ENCODE results near the gene HYLS1. TPM values are rescaled to one million over a fixed set of nuclear protein-coding genes. Genes with fewer than 3 reads are reported as not detected.
"Not testable (repeated sequence)": the region's sequence is repeated elsewhere in the genome, so short reads cannot be mapped to it uniquely, and the experiment has no call there.

HYLS1 gene, protein sequence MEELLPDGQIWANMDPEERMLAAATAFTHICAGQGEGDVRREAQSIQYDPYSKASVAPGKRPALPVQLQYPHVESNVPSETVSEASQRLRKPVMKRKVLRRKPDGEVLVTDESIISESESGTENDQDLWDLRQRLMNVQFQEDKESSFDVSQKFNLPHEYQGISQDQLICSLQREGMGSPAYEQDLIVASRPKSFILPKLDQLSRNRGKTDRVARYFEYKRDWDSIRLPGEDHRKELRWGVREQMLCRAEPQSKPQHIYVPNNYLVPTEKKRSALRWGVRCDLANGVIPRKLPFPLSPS
- 1 to 10 TPM; 3.3 to 5.3 TPM for total RNA-seq
- long read RNA-seq, partial matches to known transcripts: 0 of 8 reads
- long read RNA-seq, other reads (novel, unspliced or antisense): 5 of 8 reads

GRCh38 chr11:125887373-125888324 lies at the start of gene HYLS1:
Gene HYLS1, plus strand, starts transcription at chr11:125887668. Its CDS starts 11,701 bp downstream, at chr11:125899369.
- DNase-seq (peak; percentile 96), ATAC-seq (peak; percentile 99)
- intact Hi-C loops (cut with DNase I): no loop called here

GRCh38 chr11:125842321-125842948 lies 45.0 kb upstream of the HYLS1 start:
- DNase-seq (no peak), ATAC-seq (no peak)
- intact Hi-C loops (cut with DNase I): no loop called here

DNA sequence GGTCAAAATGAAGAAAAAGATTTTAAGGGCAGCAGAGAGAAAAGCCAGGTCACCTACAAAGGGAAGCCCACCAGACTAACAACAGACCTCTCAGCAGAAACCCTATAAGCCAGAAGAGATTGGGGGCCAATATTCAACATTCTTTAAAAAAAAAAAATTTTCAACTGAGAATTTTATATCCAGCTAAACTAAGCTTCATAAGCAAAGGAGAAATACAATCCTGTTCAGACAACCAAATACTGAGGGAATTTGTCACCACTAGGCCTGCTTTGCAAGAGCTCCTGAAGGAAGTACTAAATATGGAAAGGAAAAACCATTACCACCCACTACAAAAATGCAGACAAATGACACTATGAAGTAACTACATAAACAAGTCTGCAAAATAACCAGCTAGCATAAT lies 41.3 kb upstream of the HYLS1 start:
- intact Hi-C loops (cut with DNase I): no loop called here
- DNase-seq (no peak), ATAC-seq (no peak)

DNA sequence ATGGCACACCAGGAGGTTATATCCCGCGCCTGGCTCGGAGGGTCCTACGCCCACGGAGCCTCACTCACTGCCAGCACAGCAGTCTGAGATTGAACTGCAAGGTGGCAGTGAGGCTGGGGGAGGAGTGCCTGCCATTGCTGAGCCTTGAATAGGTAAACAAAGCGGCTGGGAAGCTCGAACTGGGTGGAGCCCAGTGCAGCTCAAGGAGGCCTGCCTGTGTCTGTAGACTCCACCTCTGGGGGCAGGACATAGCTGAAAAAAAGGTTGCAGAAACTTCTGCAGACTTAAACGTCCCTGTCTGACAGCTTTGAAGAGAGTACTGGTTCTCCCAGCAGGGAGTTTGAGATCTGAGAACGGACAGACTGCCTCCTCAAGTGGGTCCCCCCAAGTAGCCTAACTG lies 29.8 kb upstream of the HYLS1 start:
- DNase-seq; intact Hi-C loops (cut with DNase I); ATAC-seq: not testable (repeated sequence)

GRCh38 chr11:125862786-125863185 lies 24.7 kb upstream of the HYLS1 start:
- intact Hi-C loops (cut with DNase I): not testable (repeated sequence)

DNA sequence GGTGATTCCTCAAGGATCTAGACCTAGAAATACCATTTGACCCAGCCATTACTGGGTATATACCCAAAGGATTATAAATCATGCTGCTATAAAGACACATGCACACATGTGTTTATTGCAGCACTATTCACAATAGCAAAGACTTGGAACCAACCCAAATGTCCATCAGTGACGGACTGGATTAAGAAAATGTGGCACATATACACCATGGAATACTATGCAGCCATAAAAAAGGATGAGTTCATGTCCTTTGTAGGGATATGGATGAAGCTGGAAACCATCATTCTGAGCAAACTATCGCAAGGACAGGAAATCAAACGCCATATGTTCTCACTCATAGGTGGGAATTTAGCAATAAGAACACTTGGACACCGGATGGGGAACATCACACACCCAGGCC lies 22.1 kb upstream of the HYLS1 start:
- intact Hi-C loops (cut with DNase I); DNase-seq; ATAC-seq: not testable (repeated sequence)

More at GRCh38 chr11:125862786-125863185, 24.7 kb upstream of the HYLS1 start:
- ATAC-seq, DNase-seq: not testable (repeated sequence)

- no peak for DNase-seq
- ATAC-seq: no peak
- intact Hi-C loops (cut with DNase I): no loop called here
Measured at GRCh38 chr11:125869521-125869920, 17.9 kb upstream of the HYLS1 start.

DNA sequence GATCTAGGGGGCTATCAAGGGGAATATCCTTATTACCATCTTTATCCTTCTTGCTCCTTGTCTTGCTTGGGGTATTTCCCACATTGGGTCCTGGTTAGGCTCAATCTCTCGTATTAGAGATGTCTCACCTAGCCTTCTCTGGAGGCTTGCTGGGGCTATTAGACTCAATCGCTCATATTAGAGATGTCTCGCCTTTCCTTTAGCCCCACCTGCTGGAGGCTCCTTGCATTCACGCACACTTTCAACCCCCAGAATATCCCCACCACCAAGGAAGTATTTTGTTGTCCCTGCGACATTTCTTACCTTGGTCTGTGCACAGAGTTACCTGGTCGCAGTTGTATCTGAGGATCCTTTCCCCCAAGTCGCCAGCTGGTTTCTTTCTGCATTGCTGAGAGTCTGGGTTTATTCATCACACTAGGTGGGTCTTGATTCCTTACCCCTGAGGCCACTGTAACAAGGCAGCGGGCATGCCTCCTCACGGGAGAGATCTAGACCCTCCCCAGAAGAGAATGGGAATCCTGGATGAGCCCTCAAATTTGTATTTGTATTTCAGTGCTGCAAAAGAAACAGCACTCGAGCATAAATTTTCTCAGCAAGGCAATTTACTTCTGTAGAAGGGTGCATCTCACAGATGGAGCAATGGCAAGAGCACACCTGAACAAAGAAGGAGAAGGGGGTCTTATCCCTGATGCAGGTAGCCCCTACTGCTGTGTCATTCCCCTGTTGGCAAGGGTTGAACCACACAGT lies 15.9 kb upstream of the HYLS1 start:
- ATAC-seq (peak in 1 of 2 donors; percentile 61), DNase-seq (peak; percentile 35)
- intact Hi-C loops (cut with DNase I): loop anchor here (10.0 kb wide), 2 partner anchors 907 to 917 kb away; partner anchors contain the start of gene CCDC15 (in 1 of the 2)

- no peak for ATAC-seq
- DNase-seq: no peak
- intact Hi-C loops (cut with DNase I): loop anchor here (10.0 kb wide), 2 partner anchors 907 to 917 kb away; partner anchors contain the start of gene CCDC15 (in 1 of the 2)
Measured at GRCh38 chr11:125872138-125872491, 15.4 kb upstream of the HYLS1 start.

- ATAC-seq (peak; percentile 57 to 61), DNase-seq (no peak)
- intact Hi-C loops (cut with DNase I): loop anchor here (10.0 kb wide), 2 partner anchors 909 to 919 kb away; partner anchors contain the start of gene CCDC15 (in 1 of the 2)
Measured at GRCh38 chr11:125873881-125874555, 13.4 kb upstream of the HYLS1 start.

- DNase-seq (peak; percentile 43), ATAC-seq (peak; percentile 94 to 97)
- intact Hi-C loops (cut with DNase I): loop anchor here (10.0 kb wide), 2 partner anchors 910 to 920 kb away; partner anchors contain the start of gene CCDC15 (in 1 of the 2)
Measured at GRCh38 chr11:125874556-125875124, 12.8 kb upstream of the HYLS1 start.

GRCh38 chr11:125881291-125881690 lies 6.2 kb upstream of the HYLS1 start:
- DNase-seq (no peak), ATAC-seq (no peak)
- intact Hi-C loops (cut with DNase I): no loop called here

GRCh38 chr11:125883375-125883774 lies 4.1 kb upstream of the HYLS1 start:
- intact Hi-C loops (cut with DNase I): no loop called here
- no peak for ATAC-seq

DNA sequence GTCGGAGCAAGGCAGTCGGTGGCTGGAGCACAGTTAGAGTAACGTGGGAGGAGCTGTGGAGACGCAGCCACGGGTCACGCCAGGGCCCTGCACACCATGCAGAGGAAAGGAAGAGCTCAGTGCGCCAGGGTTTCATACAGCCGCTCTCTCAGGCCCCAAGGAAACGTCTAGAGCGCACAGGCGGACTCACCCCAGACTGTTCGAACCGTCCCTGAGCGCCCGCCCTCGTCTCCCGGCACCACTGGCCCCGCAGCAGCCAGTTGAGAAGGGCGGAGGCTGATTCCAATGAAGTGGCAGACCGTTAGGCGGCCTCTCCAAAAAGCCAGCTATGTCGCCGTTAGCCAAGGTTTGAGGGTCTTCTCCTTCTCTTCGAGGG lies 483 bp upstream of the HYLS1 start:
- peak; percentile 57 for DNase-seq
- intact Hi-C loops (cut with DNase I): no loop called here

More at GRCh38 chr11:125883375-125883774, 4.1 kb upstream of the HYLS1 start:
- DNase-seq: no peak

GRCh38 chr11:125890447-125891100 lies 3.1 kb downstream of the HYLS1 start:
- DNase-seq: no peak
- ATAC-seq: no peak
- intact Hi-C loops (cut with DNase I): no loop called here

More for the DNA sequence above, 483 bp upstream of the HYLS1 start:
- peak; percentile 25 to 52 for ATAC-seq

DNA sequence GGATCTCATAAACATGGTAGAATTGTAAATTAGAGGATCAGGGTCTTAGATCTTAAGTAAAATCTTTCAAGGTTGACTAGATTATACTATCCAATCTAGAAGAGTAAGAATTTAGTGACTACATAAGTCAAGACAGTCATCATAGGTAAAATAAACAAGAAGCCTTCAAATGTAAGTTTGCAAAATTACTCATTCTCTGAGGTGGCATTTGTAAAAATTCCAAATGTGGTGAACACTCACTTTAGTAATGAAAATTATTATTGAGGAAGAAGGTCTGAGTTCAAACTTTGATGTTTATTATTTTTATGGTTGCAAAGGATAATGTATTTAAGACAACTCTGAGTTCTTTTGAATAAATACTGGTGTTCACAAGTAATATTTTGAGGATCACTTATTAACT lies 4.6 kb downstream of the HYLS1 start:
- ATAC-seq: no peak
- no peak for DNase-seq
- intact Hi-C loops (cut with DNase I): no loop called here

DNA sequence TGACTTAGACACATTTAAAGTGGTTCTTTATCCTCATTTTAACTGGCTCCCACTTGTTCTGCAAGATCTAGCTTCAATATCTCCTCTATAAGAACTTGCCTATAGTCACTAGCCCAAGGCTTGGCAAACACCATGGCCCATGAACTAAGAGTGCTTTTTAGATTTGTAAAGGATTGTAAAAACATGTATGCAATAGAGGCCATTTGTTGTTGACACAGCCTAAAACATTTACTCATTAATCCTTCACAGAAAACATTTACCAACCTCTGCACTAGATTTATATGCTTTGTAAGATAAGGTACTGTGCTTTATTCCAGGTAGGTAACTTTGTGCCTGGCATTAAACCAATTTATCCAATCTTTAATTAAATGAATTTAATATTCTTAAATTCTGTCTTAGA lies 5.5 kb downstream of the HYLS1 start:
- DNase-seq (no peak), ATAC-seq (no peak)
- intact Hi-C loops (cut with DNase I): no loop called here

Measured in left cardiac atrium (tissue), 4 donors.